ENCODE data around the gene PDSS2.

Gene PDSS2

GRCh38 chr6:107360476-107360875 lies 98.9 kb downstream of the PDSS2 start:
- DNase-seq: no peak

GRCh38 chr6:107357842-107358241 lies 101.5 kb downstream of the PDSS2 start:
- DNase-seq: no peak

GRCh38 chr6:107357031-107357430 lies 102.3 kb downstream of the PDSS2 start:
- no peak for DNase-seq

DNA sequence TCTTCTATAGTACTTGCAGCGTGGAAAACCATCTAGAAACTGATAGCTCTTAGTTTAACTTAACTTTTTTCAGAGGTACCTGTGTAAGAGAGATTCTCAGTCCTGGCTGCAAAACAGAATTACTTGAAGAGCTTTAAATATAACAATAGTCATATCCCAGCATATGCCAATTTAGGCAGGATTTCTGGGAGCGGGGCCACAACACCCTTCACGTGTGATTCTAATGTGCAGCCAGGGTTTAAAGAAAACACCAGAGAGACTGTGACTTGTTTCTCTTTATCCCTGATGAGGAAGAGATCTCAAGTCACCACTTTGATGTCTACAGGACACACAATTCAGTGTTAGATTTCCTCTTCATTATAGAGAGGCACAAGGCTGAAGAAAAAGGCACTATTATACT lies 103.7 kb downstream of the PDSS2 start:
- no peak for DNase-seq

DNA sequence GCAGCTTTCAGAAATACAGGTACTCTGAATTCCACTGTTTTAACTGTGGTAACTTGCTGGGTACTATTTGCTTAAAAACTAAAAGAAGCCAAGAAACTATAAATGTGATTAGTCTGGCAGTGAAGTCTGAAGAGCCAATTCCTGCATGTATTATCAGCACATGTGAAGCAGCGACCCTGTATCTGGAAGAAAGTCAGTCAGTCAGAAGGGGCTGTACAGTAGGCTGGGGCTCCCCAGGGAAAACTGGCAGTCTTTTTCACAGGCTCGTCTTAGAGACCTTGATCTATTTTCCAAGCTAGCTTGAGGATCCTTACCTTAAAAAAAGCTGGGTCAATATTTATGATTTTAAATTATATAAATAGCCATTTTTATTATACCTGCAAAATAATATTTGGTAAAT lies 104.9 kb downstream of the PDSS2 start:
- DNase-seq: no peak

DNA sequence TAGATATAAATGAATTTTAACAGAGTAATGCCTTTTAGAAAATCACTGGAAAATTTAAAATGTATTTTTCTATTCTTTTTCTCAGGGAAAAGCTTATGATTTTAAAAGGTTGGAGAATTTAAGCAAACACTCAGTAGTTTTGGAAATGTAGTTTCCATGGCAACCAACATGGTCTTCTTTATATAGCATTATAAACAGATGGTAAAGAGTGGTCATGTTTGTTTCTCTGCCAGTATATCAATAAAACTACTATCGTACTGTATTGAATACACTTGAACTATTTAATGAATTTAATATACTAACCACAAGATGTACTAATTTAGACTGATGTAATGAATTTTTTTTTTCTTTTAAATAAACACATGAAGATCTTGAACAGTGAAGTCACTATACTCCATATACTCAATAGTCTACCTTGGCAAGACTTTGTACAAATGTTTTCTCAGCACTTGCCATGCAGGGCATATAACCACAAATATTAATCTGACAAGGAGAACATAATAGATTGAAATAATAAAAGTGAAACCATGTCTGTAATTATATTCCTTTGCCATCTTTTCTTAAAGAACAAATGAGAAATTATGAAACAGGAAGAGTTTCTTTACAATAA lies 105.5 kb downstream of the PDSS2 start:
- DNase-seq: no peak

- DNase-seq: no peak
Observed at GRCh38 chr6:107348224-107348623, 111.1 kb downstream of the PDSS2 start.

DNA sequence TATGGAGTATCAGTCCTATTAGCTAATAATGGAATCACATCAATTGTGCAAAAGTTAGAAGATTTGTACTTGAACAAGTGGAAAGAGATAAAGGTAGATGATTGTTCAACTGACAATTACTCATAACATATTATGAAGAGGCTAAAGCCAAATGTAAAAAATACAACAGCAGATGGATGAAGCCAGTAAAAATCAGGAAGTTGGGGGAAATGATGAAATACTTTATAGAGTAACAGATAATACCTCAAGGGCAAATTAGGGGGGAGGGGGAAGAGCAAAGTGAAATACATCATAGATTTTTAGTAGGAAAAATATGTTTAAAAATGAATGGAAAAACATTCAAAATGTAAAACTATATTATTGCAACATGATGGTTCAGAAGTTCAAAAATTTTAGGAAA lies 114.0 kb downstream of the PDSS2 start:
- DNase-seq: no peak

DNA sequence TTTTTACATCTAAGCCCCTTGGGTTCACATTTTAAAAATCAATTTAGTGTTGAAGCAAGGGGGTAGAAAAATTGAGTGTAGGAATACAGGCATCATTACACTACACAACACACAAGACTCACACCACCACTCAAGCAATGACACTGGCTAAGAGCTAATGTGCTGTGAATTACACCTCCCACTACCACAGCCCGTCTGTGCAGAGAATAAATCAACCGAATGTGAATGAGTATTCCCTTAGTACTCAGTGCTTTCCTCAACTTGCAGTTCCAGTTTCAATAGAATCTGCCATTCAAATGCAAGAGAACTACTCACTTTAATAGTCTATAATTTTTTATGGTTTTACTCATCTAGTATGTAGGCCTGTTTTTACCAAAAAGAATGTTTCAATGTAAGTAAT lies 114.4 kb downstream of the PDSS2 start:
- DNase-seq: no peak

- DNase-seq: no peak
Observed at GRCh38 chr6:107344383-107344782, 115.0 kb downstream of the PDSS2 start.

DNA sequence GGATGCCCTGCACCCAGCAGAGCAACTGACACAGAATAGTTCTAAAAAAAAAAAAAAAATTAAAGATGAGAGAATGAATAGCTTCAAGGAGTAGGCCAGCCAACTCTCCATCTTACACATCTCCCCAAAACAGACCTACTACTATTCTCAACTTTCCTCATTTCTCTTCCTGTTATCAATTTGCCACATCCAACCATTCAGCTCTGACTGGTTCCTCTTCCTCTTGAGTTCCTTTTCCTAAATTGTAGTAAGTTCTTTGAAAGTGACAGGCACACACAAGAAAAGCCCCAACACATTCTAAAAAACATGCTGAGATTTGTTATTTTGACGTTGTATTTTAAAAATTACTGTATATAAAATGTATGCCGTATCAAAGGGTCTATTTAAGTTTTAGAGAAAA lies 117.2 kb downstream of the PDSS2 start:
- DNase-seq: no peak

- no peak for DNase-seq
Observed at GRCh38 chr6:107340881-107341280, 118.5 kb downstream of the PDSS2 start.

GRCh38 chr6:107337191-107337741 lies 122.1 kb downstream of the PDSS2 start:
- DNase-seq: no peak

DNA sequence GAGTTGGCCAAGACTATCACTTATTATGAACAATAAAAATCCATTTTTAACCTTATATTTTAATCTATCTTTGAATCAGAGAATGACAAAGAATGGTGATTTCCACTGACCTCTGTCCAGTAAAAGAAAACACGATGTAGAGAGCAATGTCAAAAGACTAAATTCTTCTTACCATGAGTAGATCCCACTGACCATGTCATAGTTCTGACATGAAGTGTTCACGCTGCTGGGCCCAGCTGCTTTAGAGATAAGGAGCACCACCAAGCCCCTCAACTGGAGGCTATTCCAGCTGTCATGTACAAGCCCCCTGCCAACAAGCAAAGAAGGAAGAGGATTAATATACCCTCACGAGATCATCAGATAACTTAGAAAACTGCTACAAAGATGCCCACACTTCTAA lies 125.3 kb downstream of the PDSS2 start:
- DNase-seq: no peak

DNA sequence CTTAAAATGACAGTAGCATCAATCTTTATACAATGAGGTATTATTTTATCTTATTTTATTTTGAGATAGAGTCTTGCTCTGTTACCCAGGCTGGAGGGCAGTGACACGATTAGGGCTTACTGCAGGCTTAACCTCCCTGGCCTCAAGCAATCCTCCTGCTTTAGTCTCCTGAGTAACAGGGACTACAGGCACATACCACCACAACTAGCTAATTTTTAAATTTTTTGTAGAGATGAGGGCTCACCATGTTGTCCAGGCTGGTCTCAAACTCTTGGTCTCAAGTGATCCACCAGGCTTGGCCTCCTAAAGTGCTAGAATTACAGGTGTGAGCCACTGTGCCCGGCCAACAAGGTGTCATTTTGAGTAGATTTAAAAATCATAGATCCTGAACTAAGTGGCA lies 125.9 kb downstream of the PDSS2 start:
- DNase-seq: no peak

- DNase-seq: no peak
Observed at GRCh38 chr6:107331409-107332386, 127.7 kb downstream of the PDSS2 start.

- no peak for DNase-seq
Observed at GRCh38 chr6:107330168-107330567, 129.2 kb downstream of the PDSS2 start.

DNA sequence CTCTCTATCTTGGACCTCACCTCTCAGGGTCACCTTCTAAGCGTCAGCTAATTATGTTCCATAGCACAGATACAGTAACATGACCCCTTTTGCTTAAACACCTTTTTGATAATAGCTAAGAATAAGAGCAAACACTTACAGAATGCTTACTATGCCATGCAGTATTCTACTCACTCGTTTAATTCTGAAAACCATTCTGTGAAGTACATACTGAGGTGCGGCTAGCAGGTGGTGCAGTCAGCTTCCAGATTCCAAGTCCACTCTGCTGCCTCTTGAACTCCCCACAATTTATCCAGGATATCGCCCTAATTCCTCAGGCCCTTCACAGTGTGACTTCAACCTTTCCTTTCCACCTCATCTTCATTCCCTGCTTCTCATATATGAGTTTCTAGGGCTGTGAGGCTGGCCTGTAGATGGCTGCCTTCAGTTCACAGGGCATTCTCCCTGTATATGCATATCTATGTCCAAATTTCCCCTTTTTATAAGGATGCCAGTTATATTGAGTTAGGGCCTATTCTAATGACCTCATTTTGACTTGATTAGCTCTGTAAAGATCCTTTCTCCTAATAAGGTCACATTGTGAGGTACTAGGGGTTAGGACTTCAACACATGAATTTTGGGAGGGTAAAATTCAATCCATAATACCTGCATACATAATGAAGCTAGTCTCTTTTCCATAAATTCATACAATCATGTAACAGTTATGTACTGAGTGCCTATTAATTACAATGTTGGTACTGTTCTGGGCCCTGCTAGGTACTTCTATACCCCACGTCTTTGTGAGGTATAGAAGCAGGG lies 130.1 kb downstream of the PDSS2 start:
- no peak for DNase-seq

GRCh38 chr6:107328081-107328480 lies 131.3 kb downstream of the PDSS2 start:
- no peak for DNase-seq

DNA sequence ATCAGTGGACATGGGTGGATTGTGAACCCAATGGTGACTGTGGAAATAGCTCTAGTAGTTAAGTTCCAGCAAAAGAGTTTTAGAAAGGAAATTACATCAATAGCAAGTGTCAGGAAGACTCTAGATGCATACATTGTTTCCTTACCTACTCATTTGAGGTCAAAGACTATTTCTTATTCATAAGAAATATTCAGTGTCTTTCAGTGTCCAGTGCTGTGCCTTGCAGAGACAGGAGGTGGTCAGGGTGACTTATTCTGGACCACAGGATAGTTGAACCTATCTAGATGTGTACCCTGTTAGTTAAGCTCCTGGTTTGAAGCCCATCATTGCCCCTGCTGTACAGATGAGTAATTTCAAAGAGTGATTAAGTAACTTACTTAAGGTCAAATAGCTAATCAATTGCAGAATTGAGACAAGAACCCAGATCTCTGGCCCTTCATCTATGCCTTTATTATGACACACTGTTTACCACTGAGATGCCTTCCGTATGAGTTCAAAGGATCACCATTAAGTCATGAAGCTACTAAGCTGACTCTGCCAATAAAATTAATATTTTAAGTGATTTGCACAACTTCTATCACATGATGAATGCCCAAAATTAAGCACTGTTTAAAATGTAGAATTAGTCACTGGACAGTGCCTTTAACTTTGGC lies 136.1 kb downstream of the PDSS2 start:
- no peak for DNase-seq

- no peak for DNase-seq
Observed at GRCh38 chr6:107321793-107322192, 137.6 kb downstream of the PDSS2 start.

DNA sequence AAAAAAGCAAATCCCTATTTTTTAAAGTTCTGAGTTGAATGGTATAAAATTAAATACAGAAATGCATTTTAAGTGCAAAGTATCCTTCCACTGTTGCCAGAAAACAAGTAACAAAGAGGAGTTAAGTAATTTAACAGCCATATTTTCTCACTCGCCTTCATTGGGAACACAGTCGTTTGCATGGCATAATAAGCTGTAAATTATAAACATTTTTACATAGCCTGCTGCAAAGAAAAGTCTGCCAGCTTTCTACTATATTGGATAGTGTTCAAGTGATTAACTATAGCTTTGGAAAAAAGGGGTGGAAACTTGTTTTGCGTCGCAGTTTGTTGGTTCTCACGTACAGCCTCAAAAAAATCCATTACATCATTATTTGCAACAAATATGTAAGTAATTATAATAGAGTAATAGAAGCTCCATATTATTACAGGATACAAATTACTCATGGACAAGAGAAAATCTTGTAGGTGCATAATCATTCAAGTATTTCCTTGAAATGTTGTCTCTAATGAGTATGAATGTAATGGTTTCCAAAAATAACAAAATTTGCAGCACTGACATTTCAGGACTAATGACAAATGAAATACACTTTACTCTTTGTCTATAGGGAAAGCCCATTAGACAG lies 139.3 kb downstream of the PDSS2 start:
- DNase-seq: no peak

Data from C1 segment of cervical spinal cord (tissue), 14 donors.